ENCODE measurements around the gene HMGCS2. TPM values are rescaled to one million over a fixed set of nuclear protein-coding genes. Genes with fewer than 3 reads are reported as not detected.

Gene HMGCS2
- total RNA-seq, 1 experiment from 2014 or later = not detected

GRCh38 chr1:119731741-119732430, 36.8 kb downstream of the HMGCS2 start:
- intact Hi-C loops (cut with micrococcal nuclease; ENCODE audit: unreplicated experiment) = loop anchor here (1.0 kb wide), 3 partner anchors 20 to 57 kb away; no protein-coding TSS in a partner anchor
- POLR2A ChIA-PET (ENCODE audit: unreplicated experiment) = interaction anchor here (0.8 kb wide), 1 partner anchor 83 kb away, joined by 4 read pairs; no protein-coding TSS in a partner anchor
- no peaks in the 10 kb centered on the region for H3K27me3 ChIP-seq (ENCODE audit: insufficient read depth, low read depth)
- peaks cover 18% of the 10 kb centered on the region for H3K79me2 ChIP-seq (ENCODE audit: low read depth)
- H3K9me3 ChIP-seq (ENCODE audit: insufficient read depth, low read depth) = no peaks in the 10 kb centered on the region
- no peak for TF ChIP-seq EZH2 (IDR thresholded peaks at IDR 0.05; ENCODE audit: low read depth)
- no peak for TF ChIP-seq CTCF (conservative IDR thresholded peaks at IDR 0.05)
- no peak for DNase-seq
- peaks cover 50% of the 10 kb centered on the region for H3K4me1 ChIP-seq (replicated peaks; ENCODE audit: insufficient read depth)
- H3F3A ChIP-seq (ENCODE audit: insufficient read depth, low read depth) = peaks cover 52% of the 10 kb centered on the region
- no TSS peak for BruUV-seq (replicated peaks)
- H3K4me3 ChIP-seq = no peak overlapping the region
- no peak overlapping the region for H2AFZ ChIP-seq
- peak overlapping the region; percentile 37 for H3K27ac ChIP-seq
- CTCF ChIA-PET = interaction anchor here (0.6 to 1.0 kb wide), 4 partner anchors 11 to 122 kb away, joined by 3 to 4 read pairs (median 3); partner anchors contain the start of gene PHGDH
- H3K4me2 ChIP-seq = peak overlapping the region; percentile 51
- peaks cover 84% of the 10 kb centered on the region for H4K20me1 ChIP-seq (ENCODE audit: insufficient read depth)
- H3K9me2 ChIP-seq (ENCODE audit: insufficient read depth) = no peaks in the 10 kb centered on the region
- H3K36me3 ChIP-seq (ENCODE audit: low read depth) = peaks cover 90% of the 10 kb centered on the region

- no TSS peak for BruUV-seq (replicated peaks)
- POLR2A ChIA-PET (ENCODE audit: unreplicated experiment) = interaction anchor here (0.8 kb wide), 2 partner anchors 34 to 83 kb away, joined by 4 read pairs; no protein-coding TSS in a partner anchor
- Histone ChIP-seq H3K27ac (peak overlapping the region; percentile 37), H2AFZ (no peak overlapping the region), H3K9me3 (ENCODE audit: insufficient read depth, low read depth) (no peaks in the 10 kb centered on the region), H3F3A (ENCODE audit: insufficient read depth, low read depth) (peaks cover 44% of the 10 kb centered on the region), H4K20me1 (ENCODE audit: insufficient read depth) (peaks cover 85% of the 10 kb centered on the region), H3K4me2 (peak overlapping the region; percentile 51), H3K36me3 (ENCODE audit: low read depth) (peaks cover 90% of the 10 kb centered on the region), H3K4me1 (replicated peaks; ENCODE audit: insufficient read depth) (peaks cover 50% of the 10 kb centered on the region), H3K4me3 (no peak overlapping the region), H3K79me2 (ENCODE audit: low read depth) (peaks cover 18% of the 10 kb centered on the region), H3K9me2 (ENCODE audit: insufficient read depth) (no peaks in the 10 kb centered on the region), H3K27me3 (ENCODE audit: insufficient read depth, low read depth) (no peaks in the 10 kb centered on the region)
- DNase-seq = peak; percentile 78 to 99
- TF ChIP-seq CTCF (conservative IDR thresholded peaks at IDR 0.05) (no peak), EZH2 (IDR thresholded peaks at IDR 0.05; ENCODE audit: low read depth) (no peak)
- intact Hi-C loops (cut with micrococcal nuclease; ENCODE audit: unreplicated experiment) = loop anchor here (1.0 kb wide), 3 partner anchors 19 to 56 kb away; no protein-coding TSS in a partner anchor
- CTCF ChIA-PET = interaction anchor here (0.7 to 1.0 kb wide), 5 partner anchors 12 to 200 kb away, joined by 3 to 6 read pairs (median 3); partner anchors contain the start of gene PHGDH
These were observed 37.6 kb downstream of the HMGCS2 start for GRCh38 chr1:119731060-119731459.

- no TSS peak for BruUV-seq (replicated peaks)
- CTCF ChIA-PET = no interaction called here
- Histone ChIP-seq H3K36me3 (ENCODE audit: low read depth) (peaks cover 77% of the 10 kb centered on the region), H3K4me1 (replicated peaks; ENCODE audit: insufficient read depth) (peaks cover 50% of the 10 kb centered on the region), H2AFZ (no peak overlapping the region), H3K27me3 (ENCODE audit: insufficient read depth, low read depth) (no peaks in the 10 kb centered on the region), H3F3A (ENCODE audit: insufficient read depth, low read depth) (peaks cover 43% of the 10 kb centered on the region), H3K9me3 (ENCODE audit: insufficient read depth, low read depth) (no peaks in the 10 kb centered on the region), H3K4me2 (no peak overlapping the region; the same call in 1 of the 2 replicates), H3K4me3 (no peak overlapping the region), H3K79me2 (ENCODE audit: low read depth) (peaks cover 18% of the 10 kb centered on the region), H3K9me2 (ENCODE audit: insufficient read depth) (no peaks in the 10 kb centered on the region), H4K20me1 (ENCODE audit: insufficient read depth) (peaks cover 91% of the 10 kb centered on the region), H3K27ac (no peak overlapping the region)
- POLR2A ChIA-PET (ENCODE audit: unreplicated experiment) = no interaction called here
- DNase-seq = no peak
- TF ChIP-seq EZH2 (IDR thresholded peaks at IDR 0.05; ENCODE audit: low read depth) = no peak
- TF ChIP-seq CTCF (conservative IDR thresholded peaks at IDR 0.05) = no peak
- intact Hi-C loops (cut with micrococcal nuclease; ENCODE audit: unreplicated experiment) = no loop called here
These were observed 39.7 kb downstream of the HMGCS2 start for GRCh38 chr1:119729044-119729443.
